ENCODE measurements around the gene COL1A2. TPM values are rescaled to one million over a fixed set of nuclear protein-coding genes. Genes with fewer than 3 reads are reported as not detected.

Gene COL1A2
- total and polyA plus RNA-seq, 7 donors, result 10.8 to 85.0 (median 24.5) TPM

DNA sequence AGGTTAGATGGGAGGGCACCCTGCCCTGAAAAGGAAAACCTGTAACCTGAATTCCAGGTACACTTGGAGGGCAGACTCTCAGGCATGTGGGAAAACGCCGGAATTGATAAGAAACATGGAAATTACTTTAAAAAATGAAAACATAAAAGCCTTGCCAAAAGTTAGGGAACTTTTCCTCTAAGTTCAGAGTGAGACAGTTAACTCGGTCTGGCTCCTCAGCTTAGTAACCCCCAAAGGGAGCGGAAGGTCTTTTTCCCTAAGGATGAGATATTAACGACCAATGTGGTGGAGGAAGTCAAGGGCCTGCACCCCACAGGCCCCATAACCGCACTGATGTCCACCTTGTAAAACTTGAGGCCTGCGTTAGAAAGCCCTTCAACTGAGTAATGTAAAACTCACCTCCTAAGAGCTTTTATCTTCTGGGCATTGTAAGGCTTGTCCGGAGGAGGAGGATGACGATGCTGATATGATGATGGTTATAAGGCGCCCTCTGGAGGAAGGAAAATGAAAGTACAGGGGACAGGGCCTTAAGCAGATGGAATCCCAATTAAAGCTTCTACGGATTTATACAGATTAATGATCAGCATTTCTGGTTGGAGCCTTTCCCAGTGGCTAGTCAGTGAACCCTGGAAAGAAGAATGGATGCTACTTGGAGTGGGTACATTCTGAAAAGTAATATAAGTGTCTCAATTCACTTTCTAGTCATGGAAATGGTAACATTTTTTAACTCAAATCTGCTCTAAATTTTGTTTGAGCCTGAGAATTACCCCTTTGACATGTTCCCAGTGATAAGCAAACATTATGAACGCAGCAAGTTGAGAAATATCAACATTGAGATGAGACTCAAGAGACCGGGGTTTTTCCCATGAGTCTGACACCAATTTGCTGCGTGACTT lies 694 bp downstream of the COL1A2 start:
- H3K4me1 ChIP-seq, result no peaks in the 10 kb centered on the region
- peak overlapping the region; percentile 64 for H3K27ac ChIP-seq
- intact Hi-C loops (cut with DNase I), result loop anchor here (5.0 to 10.0 kb wide), 2 partner anchors 98 to 101 kb away; no protein-coding TSS in a partner anchor
- no peaks in the 10 kb centered on the region for H3K36me3 ChIP-seq (ENCODE audit: insufficient read depth in 1 of 2, low read depth in 1 of 2)
- peaks cover 0 to 10% (median 8%) of the 10 kb centered on the region in 3 donors for H3K27me3 ChIP-seq (ENCODE audit: insufficient read depth in 3 of 3, low read length in 2 of 3)
- TF ChIP-seq, protein P1, sequence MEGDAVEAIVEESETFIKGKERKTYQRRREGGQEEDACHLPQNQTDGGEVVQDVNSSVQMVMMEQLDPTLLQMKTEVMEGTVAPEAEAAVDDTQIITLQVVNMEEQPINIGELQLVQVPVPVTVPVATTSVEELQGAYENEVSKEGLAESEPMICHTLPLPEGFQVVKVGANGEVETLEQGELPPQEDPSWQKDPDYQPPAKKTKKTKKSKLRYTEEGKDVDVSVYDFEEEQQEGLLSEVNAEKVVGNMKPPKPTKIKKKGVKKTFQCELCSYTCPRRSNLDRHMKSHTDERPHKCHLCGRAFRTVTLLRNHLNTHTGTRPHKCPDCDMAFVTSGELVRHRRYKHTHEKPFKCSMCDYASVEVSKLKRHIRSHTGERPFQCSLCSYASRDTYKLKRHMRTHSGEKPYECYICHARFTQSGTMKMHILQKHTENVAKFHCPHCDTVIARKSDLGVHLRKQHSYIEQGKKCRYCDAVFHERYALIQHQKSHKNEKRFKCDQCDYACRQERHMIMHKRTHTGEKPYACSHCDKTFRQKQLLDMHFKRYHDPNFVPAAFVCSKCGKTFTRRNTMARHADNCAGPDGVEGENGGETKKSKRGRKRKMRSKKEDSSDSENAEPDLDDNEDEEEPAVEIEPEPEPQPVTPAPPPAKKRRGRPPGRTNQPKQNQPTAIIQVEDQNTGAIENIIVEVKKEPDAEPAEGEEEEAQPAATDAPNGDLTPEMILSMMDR (IDR thresholded peaks at IDR 0.05), result peak; percentile 62
- 7 to 11% (median 11%) methylated on average over 14 of the region's 14 CpGs for WGBS, 3 donors
- no peak for DNase-seq
- peak overlapping the region; percentile 56 for H3K4me3 ChIP-seq
- no peaks in the 10 kb centered on the region for H3K9me3 ChIP-seq
- ATAC-seq, result peak; percentile 61 to 84 (median 76)

DNA sequence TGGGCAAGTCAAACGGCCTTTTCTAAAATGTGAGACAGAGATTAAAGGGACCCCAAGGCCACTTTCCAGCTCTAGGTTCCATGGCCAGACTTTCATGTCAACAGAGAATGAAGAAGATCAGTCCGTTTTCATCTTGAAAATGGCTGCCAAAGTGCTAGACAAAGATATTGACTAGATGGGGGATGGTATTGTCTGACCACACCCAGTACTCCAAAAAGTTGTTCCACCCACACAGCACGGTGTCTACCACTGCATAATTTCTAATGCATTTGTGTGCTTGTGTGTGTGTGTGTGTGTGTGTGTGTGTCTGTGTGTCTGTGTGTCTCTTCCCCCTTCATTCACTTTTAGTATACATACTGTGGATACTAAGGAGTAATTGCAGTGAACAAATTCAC lies 1.3 kb downstream of the COL1A2 start:
- ATAC-seq (peak in 3 of 4 donors; percentile 41 to 69 (median 63)), DNase-seq (no peak)
- H3K4me1 ChIP-seq, result no peaks in the 10 kb centered on the region

DNA sequence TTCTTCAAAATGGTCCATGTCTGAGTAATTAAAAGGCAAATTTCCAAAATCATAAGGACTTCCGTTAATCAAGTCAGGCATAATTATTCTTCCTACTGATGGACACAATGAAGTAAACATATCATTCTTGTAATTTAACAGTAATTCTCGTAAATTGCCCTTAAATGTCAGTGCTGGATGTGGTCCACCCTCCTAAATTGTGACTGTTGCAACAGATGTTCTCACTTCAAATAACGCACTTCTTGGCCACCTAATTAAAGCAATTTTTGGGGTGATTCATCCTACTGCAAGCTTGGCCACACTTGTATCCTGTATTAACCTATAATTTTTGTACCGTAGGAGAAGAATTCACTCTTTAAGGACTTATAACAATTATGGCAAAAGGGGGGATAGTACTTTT lies 1.9 kb downstream of the COL1A2 start:
- DNase-seq (no peak), ATAC-seq (peak in 1 of 4 donors; percentile 33)
- Histone ChIP-seq H3K27ac (no peak overlapping the region), H3K4me3 (peak overlapping the region; percentile 56), H3K27me3 (ENCODE audit: insufficient read depth in 3 of 3, low read length in 2 of 3) (peaks cover 0 to 10% (median 8%) of the 10 kb centered on the region in 3 donors), H3K4me1 (no peaks in the 10 kb centered on the region), H3K9me3 (no peaks in the 10 kb centered on the region), H3K36me3 (ENCODE audit: insufficient read depth in 1 of 2, low read depth in 1 of 2) (no peaks in the 10 kb centered on the region)
- intact Hi-C loops (cut with DNase I), result loop anchor here (5.0 to 10.0 kb wide), 2 partner anchors 99 to 102 kb away; no protein-coding TSS in a partner anchor
- whole genome bisulfite sequencing, 3 donors, result 12 to 33% (median 18%) methylated on average over 4 of the region's 4 CpGs
- TF ChIP-seq, protein P1 (IDR thresholded peaks at IDR 0.05), result no peak

More for the DNA sequence above, 1.3 kb downstream of the COL1A2 start:
- Histone ChIP-seq H3K9me3 (no peaks in the 10 kb centered on the region), H3K36me3 (ENCODE audit: insufficient read depth in 1 of 2, low read depth in 1 of 2) (no peaks in the 10 kb centered on the region), H3K27me3 (ENCODE audit: insufficient read depth in 3 of 3, low read length in 2 of 3) (peaks cover 0 to 10% (median 8%) of the 10 kb centered on the region in 3 donors), H3K4me3 (peak overlapping the region; percentile 56), H3K27ac (peak overlapping the region; percentile 64)
- TF ChIP-seq, protein P1 (IDR thresholded peaks at IDR 0.05), result no peak
- intact Hi-C loops (cut with DNase I), result loop anchor here (5.0 to 10.0 kb wide), 2 partner anchors 99 to 101 kb away; no protein-coding TSS in a partner anchor
- WGBS, 3 donors, result 12 to 27% (median 21%) methylated on average over 3 of the region's 3 CpGs

DNA sequence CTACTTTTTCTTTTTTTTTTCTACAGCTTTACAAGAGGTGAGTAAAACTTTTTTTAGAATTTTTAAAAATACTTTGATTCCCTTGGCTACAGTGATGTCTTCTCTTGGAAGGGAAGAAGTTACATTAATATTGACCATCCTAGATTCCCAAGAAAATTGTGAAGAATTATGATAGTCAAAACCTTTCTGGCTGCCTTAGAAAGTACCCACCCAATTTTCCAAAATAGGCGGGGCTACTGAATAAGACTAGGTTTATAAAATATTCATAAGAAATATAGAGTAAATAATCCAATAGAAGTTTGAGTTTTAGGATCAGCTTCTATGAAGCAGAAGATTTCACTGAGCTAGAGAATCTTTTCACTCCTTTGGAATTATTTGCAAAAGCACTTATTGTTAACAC lies 3.0 kb downstream of the COL1A2 start:
- H3K27ac ChIP-seq, result no peak overlapping the region
- no peaks in the 10 kb centered on the region for H3K4me1 ChIP-seq

More for the DNA sequence above, 3.0 kb downstream of the COL1A2 start:
- intact Hi-C loops (cut with DNase I), result loop anchor here (5.0 to 10.0 kb wide), 2 partner anchors 100 to 103 kb away; no protein-coding TSS in a partner anchor
- DNase-seq (no peak), ATAC-seq (no peak)
- H3K4me3 ChIP-seq, result peak overlapping the region; percentile 56
- 68 to 70% (median 68%) methylated on average over 1 of the region's 1 CpG for WGBS, 3 donors
- H3K9me3 ChIP-seq, result no peaks in the 10 kb centered on the region
- TF ChIP-seq, protein P1 (IDR thresholded peaks at IDR 0.05), result no peak
- no peaks in the 10 kb centered on the region for H3K36me3 ChIP-seq (ENCODE audit: insufficient read depth in 1 of 2, low read depth in 1 of 2)
- H3K27me3 ChIP-seq (ENCODE audit: insufficient read depth in 3 of 3, low read length in 2 of 3), result peaks cover 0 to 10% (median 8%) of the 10 kb centered on the region in 3 donors
